Endothelial cell (in vitro differentiated cells): Measurements from ENCODE around the gene ZSWIM6. TPM values are rescaled to one million over a fixed set of nuclear protein-coding genes. Genes with fewer than 3 reads are reported as not detected.

ENCODE experiments used
- DNase-seq: peaks from one replicate; pipeline ENCODE4 v3.0.0; 2021; ENCODE audit warnings: low spot score
- H3K27ac Mint-ChIP-seq: one replicate; pipeline ENCODE4 v1.8.0; 2021; ENCODE audit warnings: mixed read lengths, inconsistent platforms; ENCODE audit not compliant: unreplicated experiment
- H3K27me3 Mint-ChIP-seq: one replicate; pipeline ENCODE4 v1.8.0; 2021; ENCODE audit warnings: mild to moderate bottlenecking, moderate library complexity, mixed read lengths, inconsistent platforms; ENCODE audit not compliant: unreplicated experiment
- H3K36me3 Mint-ChIP-seq: one replicate; pipeline ENCODE4 v1.8.0; 2021; ENCODE audit warnings: mild to moderate bottlenecking, low read depth, mixed read lengths, inconsistent platforms; ENCODE audit not compliant: unreplicated experiment
- H3K4me1 Mint-ChIP-seq: one replicate; pipeline ENCODE4 v1.8.0; 2021; ENCODE audit warnings: mild to moderate bottlenecking, mixed read lengths, inconsistent platforms; ENCODE audit not compliant: unreplicated experiment
- H3K4me3 Mint-ChIP-seq: one replicate; pipeline ENCODE4 v1.8.0; 2021; ENCODE audit warnings: mild to moderate bottlenecking, mixed read lengths, inconsistent platforms; ENCODE audit not compliant: unreplicated experiment
- H3K9me3 Mint-ChIP-seq: one replicate; pipeline ENCODE4 v1.8.0; 2021; ENCODE audit warnings: mixed read lengths, inconsistent platforms; ENCODE audit not compliant: unreplicated experiment
- total RNA-seq: library from RNA; stranded (reverse); fragmentation: NEBNext Ultra II Directional; extraction: Animal tissue kit (Norgen Biotek cat#: 25700); gene quantifications from one replicate; pipeline ENCODE4 v1.2.1, GENCODE V29; 2021; ENCODE audit not compliant: unreplicated experiment
- TF ChIP-seq, protein P1 (sequence below): fragments of 200-600 bp; sonication (generic); IDR thresholded peaks from one replicate; pipeline ENCODE4 v1.5.0; 2021; ENCODE audit warnings: antibody characterized with exemption; ENCODE audit not compliant: unreplicated experiment

ZSWIM6 gene
- total RNA-seq, 1 donor from 2014 or later: 77.0 TPM

DNA sequence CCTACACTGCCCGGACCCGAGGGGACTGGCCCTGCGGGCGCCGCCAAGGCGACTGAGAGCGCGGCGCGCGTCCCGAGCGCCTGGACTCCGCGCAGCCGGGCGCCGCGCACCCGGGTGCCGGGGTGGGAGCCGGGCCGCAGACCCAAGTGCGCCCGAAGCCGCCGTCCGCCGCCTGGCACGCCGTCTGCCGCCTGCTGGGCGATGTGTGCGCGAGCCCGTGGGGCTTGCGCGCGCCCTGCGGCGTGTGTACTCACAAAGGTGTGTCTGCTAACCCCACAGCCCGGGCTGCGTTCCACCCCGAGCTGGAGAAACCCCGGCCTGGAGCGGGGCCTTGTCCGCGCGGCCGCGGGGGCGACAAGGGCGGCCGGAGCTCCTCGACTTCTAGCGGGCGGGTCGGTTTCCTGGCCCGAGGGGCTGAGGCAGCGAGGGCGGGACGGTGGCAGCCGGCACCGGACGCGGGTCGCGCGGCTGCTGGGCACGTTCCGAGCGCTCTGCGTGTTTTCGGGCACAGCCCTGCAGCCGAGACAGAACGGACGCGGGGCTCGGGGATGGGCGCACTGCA, 1.1 kb upstream of the ZSWIM6 start:
- DNase-seq: peak; percentile 78
- H3K9me3 Mint-ChIP-seq: no peaks in the 10 kb centered on the region
- H3K4me3 Mint-ChIP-seq: peak overlapping the region; percentile 98
- TF ChIP-seq, protein P1, sequence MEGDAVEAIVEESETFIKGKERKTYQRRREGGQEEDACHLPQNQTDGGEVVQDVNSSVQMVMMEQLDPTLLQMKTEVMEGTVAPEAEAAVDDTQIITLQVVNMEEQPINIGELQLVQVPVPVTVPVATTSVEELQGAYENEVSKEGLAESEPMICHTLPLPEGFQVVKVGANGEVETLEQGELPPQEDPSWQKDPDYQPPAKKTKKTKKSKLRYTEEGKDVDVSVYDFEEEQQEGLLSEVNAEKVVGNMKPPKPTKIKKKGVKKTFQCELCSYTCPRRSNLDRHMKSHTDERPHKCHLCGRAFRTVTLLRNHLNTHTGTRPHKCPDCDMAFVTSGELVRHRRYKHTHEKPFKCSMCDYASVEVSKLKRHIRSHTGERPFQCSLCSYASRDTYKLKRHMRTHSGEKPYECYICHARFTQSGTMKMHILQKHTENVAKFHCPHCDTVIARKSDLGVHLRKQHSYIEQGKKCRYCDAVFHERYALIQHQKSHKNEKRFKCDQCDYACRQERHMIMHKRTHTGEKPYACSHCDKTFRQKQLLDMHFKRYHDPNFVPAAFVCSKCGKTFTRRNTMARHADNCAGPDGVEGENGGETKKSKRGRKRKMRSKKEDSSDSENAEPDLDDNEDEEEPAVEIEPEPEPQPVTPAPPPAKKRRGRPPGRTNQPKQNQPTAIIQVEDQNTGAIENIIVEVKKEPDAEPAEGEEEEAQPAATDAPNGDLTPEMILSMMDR: peak; percentile 42
- H3K36me3 Mint-ChIP-seq: peaks cover 32% of the 10 kb centered on the region
- H3K27me3 Mint-ChIP-seq: peaks cover 31% of the 10 kb centered on the region
- no peak overlapping the region for H3K27ac Mint-ChIP-seq
- peaks cover 50% of the 10 kb centered on the region for H3K4me1 Mint-ChIP-seq

- H3K27me3 Mint-ChIP-seq: peaks cover 33% of the 10 kb centered on the region
Measured at GRCh38 chr5:61332358-61332749, 296 bp downstream of the ZSWIM6 start.

GRCh38 chr5:61332851-61333320, 828 bp downstream of the ZSWIM6 start:
- TF ChIP-seq, protein P1: no peak
- peak overlapping the region; percentile 88 for H3K4me3 Mint-ChIP-seq
- peak; percentile 53 for DNase-seq
- peaks cover 41% of the 10 kb centered on the region for H3K36me3 Mint-ChIP-seq
- H3K9me3 Mint-ChIP-seq: no peaks in the 10 kb centered on the region
- peaks cover 54% of the 10 kb centered on the region for H3K4me1 Mint-ChIP-seq
- peaks cover 32% of the 10 kb centered on the region for H3K27me3 Mint-ChIP-seq
- H3K27ac Mint-ChIP-seq: no peak overlapping the region

More at GRCh38 chr5:61332358-61332749, 296 bp downstream of the ZSWIM6 start:
- Mint-ChIP-seq H3K9me3 (no peaks in the 10 kb centered on the region), H3K27ac (no peak overlapping the region), H3K4me1 (peaks cover 56% of the 10 kb centered on the region), H3K4me3 (peak overlapping the region; percentile 92), H3K36me3 (peaks cover 40% of the 10 kb centered on the region)
- TF ChIP-seq, protein P1: no peak
- DNase-seq: no peak

GRCh38 chr5:61333321-61333953, 1.4 kb downstream of the ZSWIM6 start:
- Mint-ChIP-seq H3K4me1 (peaks cover 54% of the 10 kb centered on the region), H3K36me3 (peaks cover 40% of the 10 kb centered on the region), H3K27ac (no peak overlapping the region), H3K4me3 (peak overlapping the region; percentile 99), H3K27me3 (peaks cover 32% of the 10 kb centered on the region), H3K9me3 (no peaks in the 10 kb centered on the region)
- TF ChIP-seq, protein P1: no peak
- peak; percentile 32 for DNase-seq
